HG02610 (cell line): ENCODE data around the gene PPP1R14C.
"Not testable (repeated sequence)": the region's sequence is repeated elsewhere in the genome, so short reads cannot be mapped to it uniquely, and the experiment has no call there.

Experiments used
- ATAC-seq: cut with Tn5 transposase; IDR thresholded peaks from one replicate; pipeline ENCODE4 v1.9.1; 2021; ENCODE audit warnings: mild to moderate bottlenecking, moderate library complexity; ENCODE audit not compliant: unreplicated experiment

PPP1R14C gene

GRCh38 chr6:150165020-150165702 lies 22.3 kb downstream of the PPP1R14C start:
- ATAC-seq: no peak

- no peak for ATAC-seq
Measured at GRCh38 chr6:150167479-150167873, 24.6 kb downstream of the PPP1R14C start.

- no peak for ATAC-seq
Measured at GRCh38 chr6:150169181-150169580, 26.3 kb downstream of the PPP1R14C start.

- no peak for ATAC-seq
Measured at GRCh38 chr6:150169609-150170008, 26.8 kb downstream of the PPP1R14C start.

- no peak for ATAC-seq
Measured at GRCh38 chr6:150172929-150173328, 30.1 kb downstream of the PPP1R14C start.

- ATAC-seq: no peak
Measured at GRCh38 chr6:150175586-150176151, 32.8 kb downstream of the PPP1R14C start.

- no peak for ATAC-seq
Measured at GRCh38 chr6:150176152-150176551, 33.3 kb downstream of the PPP1R14C start.

GRCh38 chr6:150176659-150177058 lies 33.8 kb downstream of the PPP1R14C start:
- no peak for ATAC-seq

GRCh38 chr6:150177259-150177951 lies 34.6 kb downstream of the PPP1R14C start:
- no peak for ATAC-seq

GRCh38 chr6:150177952-150178520 lies 35.2 kb downstream of the PPP1R14C start:
- ATAC-seq: no peak

GRCh38 chr6:150179030-150179429 lies 36.2 kb downstream of the PPP1R14C start:
- no peak for ATAC-seq

- ATAC-seq: not testable (repeated sequence)
Measured at GRCh38 chr6:150179907-150180424, 37.1 kb downstream of the PPP1R14C start.

- ATAC-seq: no peak
Measured at GRCh38 chr6:150180517-150180916, 37.7 kb downstream of the PPP1R14C start.

GRCh38 chr6:150182460-150183078 lies 39.7 kb downstream of the PPP1R14C start:
- ATAC-seq: no peak

- no peak for ATAC-seq
Measured at GRCh38 chr6:150183105-150183504, 40.3 kb downstream of the PPP1R14C start.

GRCh38 chr6:150183966-150184365 lies 41.1 kb downstream of the PPP1R14C start:
- no peak for ATAC-seq

GRCh38 chr6:150184850-150185731 lies 42.2 kb downstream of the PPP1R14C start:
- ATAC-seq: peak; percentile 39

GRCh38 chr6:150185732-150186117 lies 42.9 kb downstream of the PPP1R14C start:
- no peak for ATAC-seq

- no peak for ATAC-seq
Measured at GRCh38 chr6:150186129-150186898, 43.5 kb downstream of the PPP1R14C start.
